ENCODE measurements around the gene RAPGEF5. TPM values are rescaled to one million over a fixed set of nuclear protein-coding genes. Genes with fewer than 3 reads are reported as not detected.
A peak's percentile ranks its signal among the peaks of the same experiment; 100 is the strongest.

RAPGEF5 gene
- total and polyA plus RNA-seq, 10 of the 15 experiments (the other 5 are each of a cell fraction or from before 2014, with no cell fraction given): 0.38 to 4.0 (median 1.6) TPM; not detected in 1

- no peak overlapping the region for H3K4me2 ChIP-seq (ENCODE audit: control insufficient read depth, insufficient read depth)
- H3K27ac ChIP-seq (ENCODE audit: control insufficient read depth, insufficient read depth): no peak overlapping the region
- ChIA-PET CTCF (interaction anchor here (0.6 to 4.9 kb wide), 76 partner anchors 8 to 1264 kb away, joined by 3 to 74 read pairs (median 5); partner anchors contain the start of gene STEAP1B), RAD21 (ENCODE audit: unreplicated experiment) (interaction anchor here (0.6 to 4.6 kb wide), 18 partner anchors 19 to 380 kb away, joined by 3 to 20 read pairs (median 4); no protein-coding TSS in a partner anchor), SMC1A (ENCODE audit: uncharacterized antibody, unreplicated experiment) (interaction anchor here (0.6 to 4.0 kb wide), 33 partner anchors 9 to 380 kb away, joined by 3 to 22 read pairs (median 4); no protein-coding TSS in a partner anchor), POLR2A (no interaction called here)
- H3K36me3 ChIP-seq (ENCODE audit: control insufficient read depth in 2 of 2, insufficient read depth in 2 of 2, low read length in 1 of 2): no peaks in the 10 kb centered on the region
- under 1% methylated on average over 6 of the region's 6 CpGs for WGBS (ENCODE audit: insufficient coverage, insufficient replicate concordance, low lambda C conversion rate, missing lambda C conversion rate)
- peak; percentile 95 for ATAC-seq
- H3K79me2 ChIP-seq (ENCODE audit: control insufficient read depth, insufficient read depth, low read length): no peaks in the 10 kb centered on the region
- no peak overlapping the region for H2AFZ ChIP-seq (ENCODE audit: control insufficient read depth, low read depth, low read length)
- FAIRE-seq: peak; percentile 96
- intact Hi-C loops (cut with micrococcal nuclease; ENCODE audit: unreplicated experiment): loop anchor here (1.0 kb wide), 3 partner anchors 186 to 379 kb away; no protein-coding TSS in a partner anchor
- H3K9ac ChIP-seq (ENCODE audit: control insufficient read depth, insufficient read depth, low read length): no peak overlapping the region
- no peaks in the 10 kb centered on the region for H3K4me1 ChIP-seq (ENCODE audit: control insufficient read depth, insufficient read depth, low read length)
- H3K9me3 ChIP-seq (replicated peaks; ENCODE audit: control insufficient read depth, insufficient read depth, low read length): no peaks in the 10 kb centered on the region
- H3K4me3 ChIP-seq: no peak overlapping the region
- BruUV-seq (replicated peaks): no TSS peak
- peaks cover 0 to 2% of the 10 kb centered on the region in 2 experiments; a peak in 1 of 4 replicates for H3K27me3 ChIP-seq (replicated peaks in 1 of 2; ENCODE audit: control insufficient read depth in 2 of 2, insufficient read depth in 2 of 2, low read length in 1 of 2)
- in situ Hi-C loops (cut with MboI): loop anchor here (25.0 kb wide), 1 partner anchor 627 kb away; the partner anchor contains the start of gene IL6
- peak; percentile 55 for DNase-seq (ENCODE audit: low read depth, low spot score)
- no peaks in the 10 kb centered on the region for H4K20me1 ChIP-seq (ENCODE audit: control insufficient read depth, insufficient read depth)
- no peak for TF ChIP-seq EED (IDR thresholded peaks at IDR 0.05; ENCODE audit: low read depth)
- TF ChIP-seq, protein P1, sequence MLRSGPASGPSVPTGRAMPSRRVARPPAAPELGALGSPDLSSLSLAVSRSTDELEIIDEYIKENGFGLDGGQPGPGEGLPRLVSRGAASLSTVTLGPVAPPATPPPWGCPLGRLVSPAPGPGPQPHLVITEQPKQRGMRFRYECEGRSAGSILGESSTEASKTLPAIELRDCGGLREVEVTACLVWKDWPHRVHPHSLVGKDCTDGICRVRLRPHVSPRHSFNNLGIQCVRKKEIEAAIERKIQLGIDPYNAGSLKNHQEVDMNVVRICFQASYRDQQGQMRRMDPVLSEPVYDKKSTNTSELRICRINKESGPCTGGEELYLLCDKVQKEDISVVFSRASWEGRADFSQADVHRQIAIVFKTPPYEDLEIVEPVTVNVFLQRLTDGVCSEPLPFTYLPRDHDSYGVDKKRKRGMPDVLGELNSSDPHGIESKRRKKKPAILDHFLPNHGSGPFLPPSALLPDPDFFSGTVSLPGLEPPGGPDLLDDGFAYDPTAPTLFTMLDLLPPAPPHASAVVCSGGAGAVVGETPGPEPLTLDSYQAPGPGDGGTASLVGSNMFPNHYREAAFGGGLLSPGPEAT (IDR thresholded peaks at IDR 0.05; ENCODE audit: low read depth): no peak
- TF ChIP-seq ZBED1 (IDR thresholded peaks at IDR 0.05; ENCODE audit: borderline replicate concordance): no peak
- no peak for TF ChIP-seq KDM1A (IDR thresholded peaks at IDR 0.05; ENCODE audit: borderline replicate concordance)
- TF ChIP-seq CEBPB (IDR thresholded peaks at IDR 0.05; ENCODE audit: borderline replicate concordance in 1 of 2, low read depth in 2 of 2, low read length in 2 of 2): no peak
- TF ChIP-seq BHLHE40 (IDR thresholded peaks at IDR 0.05; ENCODE audit: borderline replicate concordance in 1 of 2, low read depth in 2 of 2, low read length in 1 of 2): no peak
- no peak for TF ChIP-seq EZH2 (IDR thresholded peaks at IDR 0.05; ENCODE audit: borderline replicate concordance, control insufficient read depth, low read depth, low read length)
- TF ChIP-seq HCFC1 (IDR thresholded peaks at IDR 0.05; ENCODE audit: low read length): no peak
- TF ChIP-seq PAX8 (IDR thresholded peaks at IDR 0.05): no peak
- peak; percentile 80; the same call in 1 of the 2 replicates for TF ChIP-seq YY1 (IDR thresholded peaks at IDR 0.05; ENCODE audit: low read depth, low read length)
- peak; percentile 100 for TF ChIP-seq RAD21 (IDR thresholded peaks at IDR 0.05; ENCODE audit: insufficient read depth, low read depth, low read length)
- peak; percentile 76 to 97 (median 90); a peak in 5 of 6 replicates for TF ChIP-seq CTCF (IDR thresholded peaks at IDR 0.05 in 2 of 3, conservative IDR thresholded peaks at IDR 0.05 in 1 of 3; ENCODE audit: control insufficient read depth in 2 of 3, extremely low read depth in 1 of 3, insufficient read depth in 1 of 3, low read depth in 3 of 3, low read length in 3 of 3)
- TF ChIP-seq SREBF1 (IDR thresholded peaks at IDR 0.05; ENCODE audit: low read length): no peak
- TF ChIP-seq GATAD2B (conservative IDR thresholded peaks at IDR 0.05; ENCODE audit: low read depth): no peak
- TF ChIP-seq RUNX3 (IDR thresholded peaks at IDR 0.05; ENCODE audit: low read length): peak; percentile 24; the same call in 1 of the 2 replicates
- no peak for TF ChIP-seq SMAD1 (IDR thresholded peaks at IDR 0.05; ENCODE audit: low read depth, partially characterized antibody)
- no peak for TF ChIP-seq HSF1 (IDR thresholded peaks at IDR 0.05; ENCODE audit: low read depth, low read length)
- TF ChIP-seq FOXM1 (IDR thresholded peaks at IDR 0.05; ENCODE audit: low read depth, low read length): peak; percentile 48; the same call in 1 of the 2 replicates
- TF ChIP-seq POU2F2 (IDR thresholded peaks at IDR 0.05; ENCODE audit: borderline replicate concordance, low read depth, low read length): peak; percentile 77; the same call in 1 of the 3 replicates
Observed at GRCh38 chr7:22110227-22110839, 246.6 kb downstream of the RAPGEF5 start.

Data from GM12878 (cell line).